GM21381 (cell line): ENCODE measurements around the gene PRR29.
"Not testable (repeated sequence)": the region's sequence is repeated elsewhere in the genome, so short reads cannot be mapped to it uniquely, and the experiment has no call there.

Experiments used
- ATAC-seq: cut with Tn5 transposase; IDR thresholded peaks from one replicate; pipeline ENCODE4 v1.9.1; 2021; ENCODE audit warnings: mild to moderate bottlenecking, moderate library complexity; ENCODE audit not compliant: unreplicated experiment

PRR29 gene

GRCh38 chr17:63995626-63996025 is 2.5 kb upstream of the PRR29 start:
- no peak for ATAC-seq

- ATAC-seq, result no peak
Measured at GRCh38 chr17:63996430-63997182, 1.5 kb upstream of the PRR29 start.

GRCh38 chr17:63997341-63998048 is 656 bp upstream of the PRR29 start:
- ATAC-seq, result no peak

GRCh38 chr17:63998721-63999679 is 849 bp downstream of the PRR29 start:
- ATAC-seq, result no peak

- no peak for ATAC-seq
Measured at GRCh38 chr17:63999680-64000531, 1.8 kb downstream of the PRR29 start.

- ATAC-seq, result no peak
Measured at GRCh38 chr17:64001091-64001579, 3.0 kb downstream of the PRR29 start.

- ATAC-seq, result no peak
Measured at GRCh38 chr17:64001763-64002529, 3.8 kb downstream of the PRR29 start.

GRCh38 chr17:64002658-64003525 is 4.7 kb downstream of the PRR29 start:
- ATAC-seq, result no peak

- ATAC-seq, result no peak
Measured at GRCh38 chr17:64003526-64004121, 5.5 kb downstream of the PRR29 start.

GRCh38 chr17:64004218-64004770 is 6.1 kb downstream of the PRR29 start:
- ATAC-seq, result no peak

GRCh38 chr17:64004903-64005733 is 7.0 kb downstream of the PRR29 start:
- no peak for ATAC-seq

GRCh38 chr17:64005734-64006167 is 7.6 kb downstream of the PRR29 start:
- no peak for ATAC-seq

GRCh38 chr17:64006361-64007088 is 8.4 kb downstream of the PRR29 start:
- no peak for ATAC-seq

GRCh38 chr17:64007089-64007837 is 9.1 kb downstream of the PRR29 start:
- not testable (repeated sequence) for ATAC-seq

GRCh38 chr17:64007838-64008282 is 9.7 kb downstream of the PRR29 start:
- ATAC-seq, result no peak
